Activated B cell treated with CpG ODN at 0.5 μM for 24 hours (primary cell): ENCODE data around the gene IL36G. TPM values are rescaled to one million over a fixed set of nuclear protein-coding genes. Genes with fewer than 3 reads are reported as not detected.

Experiments used
- ATAC-seq: fragments of 200-7000 bp; cut with Tn5 transposase; one replicate; pipeline ENCODE4 v1.10.0; 2021; ENCODE audit warnings: low read depth, mild to moderate bottlenecking, moderate library complexity
- CTCF ChIA-PET: fragments of 350-600 bp; sonication (Branson Sonifier 250); formaldehyde crosslinking; loops from one replicate; lab custom pipeline; 2021; ENCODE audit warnings: antibody characterized with exemption; lab: Charles Lee
- POLR2A ChIA-PET: fragments of 350-600 bp; sonication (Branson Sonifier 250); formaldehyde crosslinking; loops from one replicate; lab custom pipeline; 2021; ENCODE audit warnings: antibody characterized with exemption; lab: Charles Lee
- DNase-seq: peaks from one replicate; pipeline ENCODE4 v3.0.0; 2022
- H3K27ac Mint-ChIP-seq: one replicate; pipeline ENCODE4 v1.8.0; 2020; ENCODE audit warnings: mixed read lengths
- H3K27me3 Mint-ChIP-seq: one replicate; pipeline ENCODE4 v1.8.0; 2021; ENCODE audit warnings: mixed read lengths
- H3K36me3 Mint-ChIP-seq: one replicate; pipeline ENCODE4 v1.8.0; 2021; ENCODE audit warnings: low read depth, mixed read lengths
- H3K4me1 Mint-ChIP-seq: one replicate; pipeline ENCODE4 v1.8.0; 2021; ENCODE audit warnings: mixed read lengths
- H3K4me3 Mint-ChIP-seq: one replicate; pipeline ENCODE4 v1.8.0; 2020; ENCODE audit warnings: mild to moderate bottlenecking, mixed read lengths
- H3K9me3 Mint-ChIP-seq: one replicate; pipeline ENCODE4 v1.8.0; 2020; ENCODE audit warnings: mixed read lengths
- intact Hi-C: fragments of 100-400 bp; cut with micrococcal nuclease; formaldehyde crosslinking; loops from one replicate; pipeline ENCODE4 v1.15.1; 2024
- total RNA-seq: library from RNA; stranded (reverse); gene quantifications from 2 replicates; pipeline ENCODE4 v1.2.3, GENCODE V29; 2022
- TF ChIP-seq, protein P1 (sequence below): fragments of 200-600 bp; IDR thresholded peaks from one replicate; pipeline ENCODE4 v1.8.0; 2022; ENCODE audit warnings: antibody characterized with exemption, mild to moderate bottlenecking

The IL36G gene
- total RNA-seq, 1 donor from 2014 or later = not detected

DNA sequence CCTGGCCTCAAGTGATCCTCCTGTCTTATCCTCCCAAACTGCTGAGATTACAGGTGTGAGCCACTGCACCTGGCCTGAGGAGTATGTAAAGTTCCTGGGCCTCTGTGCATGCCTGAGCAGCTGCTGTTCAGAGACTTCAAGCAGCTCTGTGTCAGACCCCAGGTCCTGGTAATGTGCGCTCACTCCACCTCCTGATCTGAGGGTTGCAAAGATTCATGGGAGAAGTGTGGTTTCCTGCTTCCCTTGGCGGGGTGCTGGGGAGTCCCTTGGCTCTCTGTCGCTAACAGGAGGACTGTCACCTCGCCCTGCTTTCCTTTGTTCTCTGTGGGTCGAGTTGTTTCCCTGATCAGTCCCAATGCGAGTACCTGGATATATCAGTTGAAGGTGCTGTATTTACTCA lies 18.8 kb downstream of the IL36G start:
- intact Hi-C loops = no loop called here
- TF ChIP-seq, protein P1, sequence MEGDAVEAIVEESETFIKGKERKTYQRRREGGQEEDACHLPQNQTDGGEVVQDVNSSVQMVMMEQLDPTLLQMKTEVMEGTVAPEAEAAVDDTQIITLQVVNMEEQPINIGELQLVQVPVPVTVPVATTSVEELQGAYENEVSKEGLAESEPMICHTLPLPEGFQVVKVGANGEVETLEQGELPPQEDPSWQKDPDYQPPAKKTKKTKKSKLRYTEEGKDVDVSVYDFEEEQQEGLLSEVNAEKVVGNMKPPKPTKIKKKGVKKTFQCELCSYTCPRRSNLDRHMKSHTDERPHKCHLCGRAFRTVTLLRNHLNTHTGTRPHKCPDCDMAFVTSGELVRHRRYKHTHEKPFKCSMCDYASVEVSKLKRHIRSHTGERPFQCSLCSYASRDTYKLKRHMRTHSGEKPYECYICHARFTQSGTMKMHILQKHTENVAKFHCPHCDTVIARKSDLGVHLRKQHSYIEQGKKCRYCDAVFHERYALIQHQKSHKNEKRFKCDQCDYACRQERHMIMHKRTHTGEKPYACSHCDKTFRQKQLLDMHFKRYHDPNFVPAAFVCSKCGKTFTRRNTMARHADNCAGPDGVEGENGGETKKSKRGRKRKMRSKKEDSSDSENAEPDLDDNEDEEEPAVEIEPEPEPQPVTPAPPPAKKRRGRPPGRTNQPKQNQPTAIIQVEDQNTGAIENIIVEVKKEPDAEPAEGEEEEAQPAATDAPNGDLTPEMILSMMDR = no peak
- Mint-ChIP-seq H3K4me1 (no peaks in the 10 kb centered on the region), H3K27ac (no peak overlapping the region), H3K27me3 (peaks cover 19% of the 10 kb centered on the region), H3K4me3 (no peak overlapping the region), H3K36me3 (no peaks in the 10 kb centered on the region), H3K9me3 (peaks cover 30% of the 10 kb centered on the region)
- no peak for DNase-seq
- CTCF ChIA-PET = no interaction called here
- POLR2A ChIA-PET = no interaction called here
- ATAC-seq = no peak

DNA sequence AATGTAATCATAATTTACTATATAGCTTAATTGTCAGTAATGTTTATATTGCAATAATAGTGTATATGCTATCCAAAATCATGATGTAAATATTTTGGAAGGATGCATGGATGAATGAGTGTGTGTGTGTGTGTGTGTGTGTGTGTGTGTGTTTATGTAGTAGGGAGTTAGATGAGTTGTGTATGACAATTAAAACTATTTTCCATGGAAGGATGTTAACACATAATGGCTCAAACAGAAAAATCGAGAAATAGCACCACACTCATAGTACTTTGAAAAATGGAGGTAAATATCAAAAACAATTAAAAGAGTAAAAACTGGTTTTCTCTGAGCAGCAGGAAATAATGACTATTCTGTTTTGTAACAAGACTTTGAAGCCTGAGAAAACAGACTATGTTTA lies 19.3 kb downstream of the IL36G start:
- Mint-ChIP-seq H3K27me3 (peaks cover 21% of the 10 kb centered on the region), H3K9me3 (peaks cover 26% of the 10 kb centered on the region), H3K27ac (no peak overlapping the region), H3K4me3 (no peak overlapping the region), H3K4me1 (no peaks in the 10 kb centered on the region), H3K36me3 (no peaks in the 10 kb centered on the region)
- POLR2A ChIA-PET = no interaction called here
- TF ChIP-seq, protein P1 = no peak
- intact Hi-C loops = no loop called here
- DNase-seq (no peak), ATAC-seq (no peak)
- CTCF ChIA-PET = no interaction called here

DNA sequence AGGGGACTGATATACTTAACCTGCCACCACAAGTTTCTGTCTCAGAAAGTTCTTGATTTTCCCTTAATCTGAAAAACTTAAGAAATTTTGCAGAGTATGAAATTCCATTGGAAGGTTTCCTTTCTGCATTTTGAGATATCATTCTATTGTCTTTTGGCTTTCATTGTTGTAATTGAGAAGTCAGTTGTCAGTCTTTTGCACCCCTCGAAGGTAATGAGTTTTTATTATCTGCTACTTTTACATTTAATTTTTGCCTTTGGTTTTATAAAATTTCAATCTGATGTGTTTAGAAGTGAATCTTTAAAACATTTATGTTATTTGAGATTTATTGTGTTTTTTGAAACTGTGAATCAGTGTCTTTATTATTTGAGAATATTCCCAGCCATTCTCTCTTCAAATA lies 22.6 kb downstream of the IL36G start:
- no peak overlapping the region for H3K27ac Mint-ChIP-seq
- ATAC-seq (no peak), DNase-seq (no peak)
- no peaks in the 10 kb centered on the region for H3K4me1 Mint-ChIP-seq
- CTCF ChIA-PET = no interaction called here
- H3K4me3 Mint-ChIP-seq = no peak overlapping the region
- POLR2A ChIA-PET = no interaction called here
- peaks cover 35% of the 10 kb centered on the region for H3K27me3 Mint-ChIP-seq
- H3K9me3 Mint-ChIP-seq = peaks cover 20% of the 10 kb centered on the region
- TF ChIP-seq, protein P1 = no peak
- no peaks in the 10 kb centered on the region for H3K36me3 Mint-ChIP-seq
- intact Hi-C loops = no loop called here

DNA sequence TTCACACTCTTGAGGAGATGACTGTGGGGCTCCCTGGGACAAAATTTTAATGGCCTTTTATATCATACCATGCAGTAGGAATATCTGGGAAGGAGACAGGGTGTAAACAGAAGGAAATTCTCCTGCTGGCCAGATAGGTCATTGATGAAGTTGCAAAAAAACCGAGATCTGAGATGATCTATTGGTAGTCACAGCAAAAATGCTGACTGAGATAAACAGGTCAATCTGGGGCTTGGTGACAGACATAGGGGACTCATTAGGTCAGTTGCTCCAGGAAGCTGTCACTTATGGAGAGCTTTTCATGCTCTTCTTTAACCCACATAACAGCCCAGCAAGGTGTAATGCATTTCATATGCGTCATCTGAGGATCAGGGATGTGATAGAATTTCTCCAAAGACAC lies 24.9 kb downstream of the IL36G start:
- POLR2A ChIA-PET = no interaction called here
- TF ChIP-seq, protein P1 = no peak
- Mint-ChIP-seq H3K9me3 (peaks cover 20% of the 10 kb centered on the region), H3K27me3 (peaks cover 33% of the 10 kb centered on the region), H3K4me3 (no peak overlapping the region), H3K4me1 (no peaks in the 10 kb centered on the region), H3K27ac (no peak overlapping the region), H3K36me3 (no peaks in the 10 kb centered on the region)
- no peak for DNase-seq
- CTCF ChIA-PET = no interaction called here
- ATAC-seq = no peak
- intact Hi-C loops = no loop called here

DNA sequence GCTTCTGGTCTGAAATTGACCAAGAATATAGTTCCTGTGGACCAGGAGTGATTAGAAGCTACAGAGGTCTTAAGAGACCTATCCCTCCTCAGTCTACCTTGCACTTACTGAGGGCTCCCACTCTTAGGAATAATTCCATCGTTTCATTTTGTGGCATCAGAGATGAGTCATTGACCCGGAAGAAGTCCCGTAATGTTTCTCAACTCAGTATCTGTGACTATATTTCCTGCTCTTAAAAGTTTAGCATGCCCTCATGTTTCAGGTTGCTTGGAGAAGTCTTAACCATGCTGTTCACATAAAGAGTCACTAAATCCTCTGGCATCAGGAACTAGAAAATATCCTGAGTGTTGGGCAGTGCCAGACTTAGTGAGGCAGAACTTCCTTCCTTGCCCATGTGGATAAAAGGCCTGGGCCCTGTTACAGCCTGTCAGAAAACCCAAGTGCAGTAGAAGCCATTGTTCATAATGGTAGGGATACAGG lies 27.3 kb downstream of the IL36G start, which contains the start of gene IL36A:
Gene IL36A (plus strand): TSS at position 430 of the 480 bp plus-strand sequence. CDS start 413 bp downstream, outside the sequence.
- H3K4me3 Mint-ChIP-seq = no peak within 1 kb of the TSS
- H3K36me3 Mint-ChIP-seq = no peaks in the 10 kb centered on the region
- DNase-seq = no peak
- H3K27me3 Mint-ChIP-seq = peaks cover 31% of the 10 kb centered on the region
- H3K27ac Mint-ChIP-seq = no peak within 1 kb of the TSS
- CTCF ChIA-PET = no interaction called here
- no peak for ATAC-seq
- H3K9me3 Mint-ChIP-seq = peaks cover 14% of the 10 kb centered on the region
- intact Hi-C loops = no loop called here
- TF ChIP-seq, protein P1 = no peak
- no peaks in the 10 kb centered on the region for H3K4me1 Mint-ChIP-seq
- POLR2A ChIA-PET = no interaction called here
